DOHH2 (cell line): ENCODE data around the gene MPRIP.
A peak's percentile ranks its signal among the peaks of the same experiment; 100 is the strongest.

ENCODE experiments used
- H3F3A ChIP-seq: fragments of 200-600 bp; sonication (generic), shearing (Covaris generic); 2 replicates; pipeline ENCODE4 v1.6.0; 2016; ENCODE audit warnings: antibody characterized with exemption, mild to moderate bottlenecking; ENCODE audit not compliant: control insufficient read depth, insufficient read depth
- H3K27ac ChIP-seq: fragments of 200-600 bp; sonication (generic); 2 replicates; pipeline ENCODE4 v1.5.1; 2014; ENCODE audit warnings: low read depth, mild to moderate bottlenecking, low read length, moderate library complexity
- H3K27me3 ChIP-seq: fragments of 200-600 bp; sonication (generic); 2 replicates; pipeline ENCODE4 v1.6.1; 2014; ENCODE audit warnings: mild to moderate bottlenecking, low read length, mixed read lengths; ENCODE audit not compliant: control insufficient read depth
- H3K36me3 ChIP-seq: fragments of 200-600 bp; sonication (generic); 2 replicates; pipeline ENCODE4 v1.6.1; 2014; ENCODE audit warnings: mild to moderate bottlenecking, low read length, moderate library complexity, mixed read lengths; ENCODE audit not compliant: control insufficient read depth
- H3K4me1 ChIP-seq: fragments of 200-600 bp; sonication (generic); 2 replicates; pipeline ENCODE4 v1.6.1; 2014; ENCODE audit warnings: mild to moderate bottlenecking, low read length, mixed read lengths; ENCODE audit not compliant: control insufficient read depth
- H3K4me2 ChIP-seq: fragments of 200-600 bp; sonication (generic); 2 replicates; pipeline ENCODE4 v1.6.0; 2014; ENCODE audit warnings: mild to moderate bottlenecking, low read length, moderate library complexity
- H3K4me3 ChIP-seq: fragments of 200-600 bp; sonication (generic); 2 replicates; pipeline ENCODE4 v1.5.1; 2014; ENCODE audit warnings: mild to moderate bottlenecking, low read length, mixed read lengths
- H3K79me2 ChIP-seq: fragments of 200-600 bp; sonication (generic); 2 replicates; pipeline ENCODE4 v1.6.1; 2014; ENCODE audit warnings: mild to moderate bottlenecking, low read length, mixed read lengths; ENCODE audit not compliant: control insufficient read depth
- H3K9me2 ChIP-seq: fragments of 200-600 bp; sonication (generic); replicated peaks from 2 replicates; pipeline ENCODE4 v1.6.1; 2014; ENCODE audit warnings: mild to moderate bottlenecking, low read length, mixed read lengths; ENCODE audit not compliant: control insufficient read depth
- H3K9me3 ChIP-seq: fragments of 200-600 bp; sonication (generic); 2 replicates; pipeline ENCODE4 v1.6.1; 2014; ENCODE audit warnings: antibody characterized with exemption, low read length, mixed read lengths; ENCODE audit not compliant: control insufficient read depth, insufficient read depth
- H4K20me1 ChIP-seq: fragments of 200-600 bp; sonication (generic); 2 replicates; pipeline ENCODE4 v1.6.0; 2014; ENCODE audit warnings: low read depth, mild to moderate bottlenecking, antibody characterized with exemption, low read length, moderate library complexity; ENCODE audit not compliant: control insufficient read depth, insufficient read depth
- EZH2phosphoT487 ChIP-seq: fragments of 200-600 bp; sonication (generic); IDR thresholded peaks from 2 replicates; pipeline ENCODE4 v1.6.1; 2017; ENCODE audit warnings: borderline replicate concordance, mild to moderate bottlenecking, antibody characterized with exemption, low read length, moderate library complexity, mixed read lengths
- TF ChIP-seq, protein P1 (sequence below): fragments of 200-600 bp; sonication (generic); IDR thresholded peaks from one replicate; pipeline ENCODE4 v1.5.1; 2014; ENCODE audit warnings: antibody characterized with exemption, mild to moderate bottlenecking, low read depth, low read length; ENCODE audit not compliant: poor library complexity, severe bottlenecking

Gene MPRIP

GRCh38 chr17:17117923-17118322 lies 75.7 kb downstream of the MPRIP start:
- Histone ChIP-seq H3K27ac (no peak overlapping the region), H3K4me1 (peaks cover 41% of the 10 kb centered on the region), H3K9me3 (no peaks in the 10 kb centered on the region), H3K9me2 (no peaks in the 10 kb centered on the region), H3K36me3 (no peaks in the 10 kb centered on the region), H4K20me1 (peaks cover 22% of the 10 kb centered on the region), H3K4me2 (no peak overlapping the region), H3K27me3 (no peaks in the 10 kb centered on the region), H3K79me2 (peaks cover 90% of the 10 kb centered on the region), H3F3A (no peaks in the 10 kb centered on the region), H3K4me3 (no peak overlapping the region)
- TF ChIP-seq, protein P1, sequence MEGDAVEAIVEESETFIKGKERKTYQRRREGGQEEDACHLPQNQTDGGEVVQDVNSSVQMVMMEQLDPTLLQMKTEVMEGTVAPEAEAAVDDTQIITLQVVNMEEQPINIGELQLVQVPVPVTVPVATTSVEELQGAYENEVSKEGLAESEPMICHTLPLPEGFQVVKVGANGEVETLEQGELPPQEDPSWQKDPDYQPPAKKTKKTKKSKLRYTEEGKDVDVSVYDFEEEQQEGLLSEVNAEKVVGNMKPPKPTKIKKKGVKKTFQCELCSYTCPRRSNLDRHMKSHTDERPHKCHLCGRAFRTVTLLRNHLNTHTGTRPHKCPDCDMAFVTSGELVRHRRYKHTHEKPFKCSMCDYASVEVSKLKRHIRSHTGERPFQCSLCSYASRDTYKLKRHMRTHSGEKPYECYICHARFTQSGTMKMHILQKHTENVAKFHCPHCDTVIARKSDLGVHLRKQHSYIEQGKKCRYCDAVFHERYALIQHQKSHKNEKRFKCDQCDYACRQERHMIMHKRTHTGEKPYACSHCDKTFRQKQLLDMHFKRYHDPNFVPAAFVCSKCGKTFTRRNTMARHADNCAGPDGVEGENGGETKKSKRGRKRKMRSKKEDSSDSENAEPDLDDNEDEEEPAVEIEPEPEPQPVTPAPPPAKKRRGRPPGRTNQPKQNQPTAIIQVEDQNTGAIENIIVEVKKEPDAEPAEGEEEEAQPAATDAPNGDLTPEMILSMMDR: no peak
- TF ChIP-seq EZH2phosphoT487: no peak

DNA sequence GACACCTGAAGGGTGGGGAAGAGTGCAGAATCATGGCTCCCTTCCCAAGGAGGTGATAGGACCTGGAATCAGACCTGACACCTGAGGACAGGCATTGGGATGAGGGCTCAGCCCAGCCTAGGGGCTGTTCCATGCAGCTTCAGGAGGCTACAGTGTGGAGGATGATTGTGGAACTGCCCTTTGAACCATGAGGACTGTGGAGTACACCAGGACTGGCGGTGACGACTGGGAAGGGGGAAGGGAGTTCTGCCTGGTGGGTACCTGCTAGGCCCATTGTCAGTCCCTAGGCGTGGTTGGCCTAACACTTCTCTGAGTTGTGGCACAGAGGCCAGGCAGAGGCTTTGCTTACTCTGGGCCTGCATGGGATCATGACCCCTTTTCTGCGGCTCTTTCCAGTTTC lies 76.1 kb downstream of the MPRIP start:
- no peaks in the 10 kb centered on the region for H3K9me3 ChIP-seq
- H3K27me3 ChIP-seq: no peaks in the 10 kb centered on the region
- peaks cover 23% of the 10 kb centered on the region for H4K20me1 ChIP-seq
- peaks cover 40% of the 10 kb centered on the region for H3K4me1 ChIP-seq
- peaks cover 89% of the 10 kb centered on the region for H3K79me2 ChIP-seq
- H3K4me3 ChIP-seq: no peak overlapping the region
- no peaks in the 10 kb centered on the region for H3K36me3 ChIP-seq
- H3K27ac ChIP-seq: no peak overlapping the region
- no peak overlapping the region for H3K4me2 ChIP-seq
- TF ChIP-seq, protein P1: no peak
- no peak for TF ChIP-seq EZH2phosphoT487
- H3K9me2 ChIP-seq: no peaks in the 10 kb centered on the region
- no peaks in the 10 kb centered on the region for H3F3A ChIP-seq

- Histone ChIP-seq H3K4me3 (no peak overlapping the region), H3K9me3 (no peaks in the 10 kb centered on the region), H3K4me2 (peak overlapping the region; percentile 14; the same call in 1 of the 2 replicates), H3F3A (no peaks in the 10 kb centered on the region), H4K20me1 (peaks cover 23% of the 10 kb centered on the region), H3K79me2 (peaks cover 90% of the 10 kb centered on the region), H3K9me2 (no peaks in the 10 kb centered on the region), H3K36me3 (no peaks in the 10 kb centered on the region), H3K27me3 (no peaks in the 10 kb centered on the region), H3K27ac (no peak overlapping the region), H3K4me1 (peaks cover 38% of the 10 kb centered on the region)
- TF ChIP-seq, protein P1: no peak
- no peak for TF ChIP-seq EZH2phosphoT487
Observed at GRCh38 chr17:17119106-17119505, 76.8 kb downstream of the MPRIP start.
